K562 (cell line): Measurements from ENCODE around the gene SLFNL1. TPM values are rescaled to one million over a fixed set of nuclear protein-coding genes. Genes with fewer than 3 reads are reported as not detected.

Source experiments
- BRF2 ChIP-seq: IDR thresholded peaks from 3 replicates; pipeline ENCODE4 v1.6.1; 2011; ENCODE audit warnings: borderline replicate concordance, mild to moderate bottlenecking; ENCODE audit not compliant: insufficient read length, insufficient read depth
- EP300 ChIP-seq: IDR thresholded peaks from 2 replicates; pipeline ENCODE4 v1.6.1; 2012; ENCODE audit warnings: low read length, improper control_type of control experiment
- FOXJ3 ChIP-seq: sonication (generic); formaldehyde crosslinking; IDR thresholded peaks from 2 replicates; pipeline ENCODE4 v1.4.0; 2020; ENCODE audit warnings: mild to moderate bottlenecking, missing genetic modification reagents
- FOXK2 ChIP-seq, 2 experiments: fragments of 450-650 bp; IDR thresholded peaks in 1 of 2; conservative IDR thresholded peaks in 1 of 2; 2 replicates each; pipeline ENCODE4 v1.6.1; 2016; ENCODE audit warnings: low read depth in 2 of 2, mild to moderate bottlenecking in 1 of 2
- GTF3C2 ChIP-seq: IDR thresholded peaks from 3 replicates; pipeline ENCODE4 v1.6.1; 2011; ENCODE audit warnings: borderline replicate concordance, mild to moderate bottlenecking, moderate library complexity; ENCODE audit not compliant: insufficient read length; ENCODE audit errors: extremely low read depth
- HDAC2 ChIP-seq: fragments of 450-650 bp; IDR thresholded peaks from 2 replicates; pipeline ENCODE4 v1.6.1; 2016; ENCODE audit warnings: mild to moderate bottlenecking
- KLF16 ChIP-seq: IDR thresholded peaks from 2 replicates; pipeline ENCODE4 v1.6.1; 2016; ENCODE audit warnings: antibody characterized with exemption
- MAFK ChIP-seq: IDR thresholded peaks from 2 replicates; pipeline ENCODE4 v1.6.1; 2011; ENCODE audit warnings: low read length, improper control_type of control experiment
- MLLT1 ChIP-seq, 2 experiments: fragments of 450-650 bp; IDR thresholded peaks; 2 replicates each; pipeline ENCODE4 v1.6.1; 2016
- NR0B1 ChIP-seq: fragments of 450-650 bp; IDR thresholded peaks from one replicate; pipeline ENCODE4 v1.6.1; 2018; ENCODE audit warnings: mild to moderate bottlenecking, moderate library complexity; ENCODE audit not compliant: partially characterized antibody
- PRDM10 ChIP-seq: fragments of 450-650 bp; IDR thresholded peaks from 2 replicates; pipeline ENCODE4 v1.6.1; 2018; ENCODE audit not compliant: partially characterized antibody
- ZFP91 ChIP-seq: sonication (generic); formaldehyde crosslinking; IDR thresholded peaks from 2 replicates; pipeline ENCODE4 v1.8.0; 2022; ENCODE audit warnings: mild to moderate bottlenecking, missing genetic modification reagents
- ZNF217 ChIP-seq: sonication (generic); formaldehyde crosslinking; IDR thresholded peaks from 2 replicates; pipeline ENCODE4 v1.8.0; 2022; ENCODE audit warnings: mild to moderate bottlenecking, missing genetic modification reagents
- ZNF311 ChIP-seq: fragments of 250-450 bp; sonication (Bioruptor Pico); IDR thresholded peaks from 2 replicates; pipeline ENCODE4 v1.4.0; 2020; ENCODE audit warnings: mild to moderate bottlenecking, moderate library complexity
- ZNF436 ChIP-seq: fragments of 250-450, 450-650 bp; sonication (Bioruptor Pico); formaldehyde crosslinking; IDR thresholded peaks from 2 replicates; pipeline ENCODE4 v1.7.0; 2020; ENCODE audit warnings: mild to moderate bottlenecking
- ZNF695 ChIP-seq: fragments of 450-650 bp; formaldehyde crosslinking; IDR thresholded peaks from 2 replicates; pipeline ENCODE4 v1.4.0; 2020; ENCODE audit warnings: mild to moderate bottlenecking, moderate library complexity
- polyA plus RNA-seq, 8 experiments: library from polyadenylated mRNA; depleted of rRNA in 4 of 8; stranded (reverse) in 5 of 8; unstranded in 3 of 8; fragments of >200 nt; fragmentation: Nextera tagmentation in 2 of 8; fragmentation: Illumina TruSeq in 1 of 8; extraction: Ambion mirVana in 2 of 8; extraction: Trizol in 1 of 8; gene quantifications; 2 replicates each; pipeline versions ENCODE4 v1.2.1 to v1.2.3, GENCODE V29; 2011 to 2014; ENCODE audit warnings: inconsistent platforms in 1 of 8, missing spikeins in 1 of 8
- total RNA-seq, 7 experiments: library from RNA; depleted of rRNA in 6 of 7; stranded (reverse); fragments of >200 nt in 6 of 7; fragmentation: Illumina TruSeq in 2 of 7; extraction: Trizol in 2 of 7; gene quantifications; 2 replicates each; pipeline versions ENCODE4 v1.2.1 to v1.2.3, GENCODE V29; 2011 to 2021; ENCODE audit warnings: low replicate concordance in 1 of 7

Gene SLFNL1
- total and polyA plus RNA-seq, 9 of the 15 experiments (the other 6 are each of a cell fraction or from before 2014, with no cell fraction given), result 0.05 to 0.14 (median 0.06) TPM; not detected in 5

GRCh38 chr1:40974945-40975344, 46.6 kb downstream of the SLFNL1 start (continued):
- TF ChIP-seq BRF2 (no peak), NR0B1 (no peak), FOXJ3 (CRISPR knock-in tag) (no peak), FOXK2 (conservative IDR thresholded peaks at IDR 0.05 in 1 of 2, IDR thresholded peaks at IDR 0.05 in 1 of 2; ENCODE audit: low read depth in 2 of 2) (peak in 1 of 2 experiments; percentile 49; a peak in 1 of 4 replicates), KLF16 (peak; percentile 96), GTF3C2 (no peak), MAFK (no peak), HDAC2 (peak; percentile 100), ZNF311 (no peak), EP300 (peak; percentile 93), ZFP91 (CRISPR knock-in tag) (no peak), ZNF217 (no peak), ZNF695 (CRISPR knock-in tag) (no peak), PRDM10 (no peak), ZNF436 (CRISPR knock-in tag) (no peak), MLLT1 (IDR thresholded peaks at IDR 0.05) (peak in 1 of 2 experiments; percentile 89; a peak in 2 of 4 replicates)
